GM18951 (cell line): ENCODE results near the gene GSTP1.

Source experiments
- POLR2A ChIP-seq: IDR thresholded peaks from 4 replicates; pipeline ENCODE4 v1.6.1; 2011; ENCODE audit warnings: mild to moderate bottlenecking; ENCODE audit not compliant: insufficient read length, insufficient read depth; ENCODE audit errors: extremely low read depth
- in situ Hi-C: fragments of 300-500 bp; cut with MboI; formaldehyde crosslinking; loops from one replicate; pipeline ENCODE4 v1.12.0; 2022; ENCODE audit warnings: low sequenced_read_pairs, mixed read lengths, inconsistent platforms; ENCODE audit not compliant: unreplicated experiment

GSTP1 gene

GRCh38 chr11:67632982-67633755 is 49.6 kb downstream of the GSTP1 start:
- no peak for TF ChIP-seq POLR2A
- in situ Hi-C loops = no loop called here

- in situ Hi-C loops = no loop called here
Measured at GRCh38 chr11:67633758-67634365, 50.2 kb downstream of the GSTP1 start.

GRCh38 chr11:67634366-67635230 is 51.0 kb downstream of the GSTP1 start:
- TF ChIP-seq POLR2A = no peak
- in situ Hi-C loops = no loop called here

More at GRCh38 chr11:67633758-67634365, 50.2 kb downstream of the GSTP1 start:
- TF ChIP-seq POLR2A = no peak

DNA sequence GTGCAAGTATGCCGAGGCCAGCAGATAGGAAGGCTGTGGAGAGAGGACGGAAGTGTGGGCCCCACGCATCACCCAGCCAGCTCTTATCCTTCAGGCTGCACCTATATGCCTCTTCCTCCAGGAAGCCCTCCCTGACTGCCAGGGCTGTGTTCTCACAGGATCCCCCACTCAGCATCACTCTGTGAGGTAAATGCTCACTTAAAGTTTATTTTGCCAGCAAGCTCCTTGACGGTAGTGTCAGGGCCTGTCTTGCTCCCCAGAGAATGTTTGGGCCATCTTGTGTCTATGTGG is 51.6 kb downstream of the GSTP1 start:
- TF ChIP-seq POLR2A = no peak
- in situ Hi-C loops = no loop called here
